HL-60/S4 treated with retinoic acid at 250 ng/mL for 4 days and 3 days (cell line): ENCODE results near the gene GMDS.

Experiments
- in situ Hi-C: fragments of 300-500 bp; cut with MboI; formaldehyde crosslinking; loops from 2 replicates; pipeline ENCODE4 v1.7.0; 2022; ENCODE audit warnings: low sequenced_read_pairs

Gene GMDS

DNA sequence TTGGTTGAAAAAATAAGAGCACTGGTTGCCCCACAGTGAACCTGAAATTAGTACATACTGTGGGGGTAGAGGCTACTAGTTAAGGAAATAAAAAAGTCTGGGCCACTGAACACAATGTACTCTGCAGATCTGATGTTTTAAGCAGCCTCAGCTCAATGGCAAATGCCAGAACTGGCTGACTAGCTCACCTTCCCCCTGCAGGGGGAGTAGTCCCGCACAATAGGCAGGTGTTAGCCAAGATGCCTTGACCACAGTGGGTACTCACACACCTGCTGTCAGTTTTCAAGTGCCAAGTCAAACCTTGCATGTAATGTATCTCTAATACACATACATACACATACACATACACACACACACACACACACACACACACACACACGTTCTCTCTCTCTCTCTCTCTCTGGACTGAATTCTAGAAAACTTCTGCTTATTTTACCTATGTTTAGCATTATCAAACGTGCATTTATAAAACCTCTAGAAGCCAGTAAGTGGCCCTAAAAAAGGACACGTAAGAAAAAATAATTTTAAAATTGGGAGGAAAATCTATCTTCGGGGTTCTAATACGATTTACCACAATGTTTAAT lies 36.1 kb downstream of the GMDS start:
- in situ Hi-C loops, result no loop called here

DNA sequence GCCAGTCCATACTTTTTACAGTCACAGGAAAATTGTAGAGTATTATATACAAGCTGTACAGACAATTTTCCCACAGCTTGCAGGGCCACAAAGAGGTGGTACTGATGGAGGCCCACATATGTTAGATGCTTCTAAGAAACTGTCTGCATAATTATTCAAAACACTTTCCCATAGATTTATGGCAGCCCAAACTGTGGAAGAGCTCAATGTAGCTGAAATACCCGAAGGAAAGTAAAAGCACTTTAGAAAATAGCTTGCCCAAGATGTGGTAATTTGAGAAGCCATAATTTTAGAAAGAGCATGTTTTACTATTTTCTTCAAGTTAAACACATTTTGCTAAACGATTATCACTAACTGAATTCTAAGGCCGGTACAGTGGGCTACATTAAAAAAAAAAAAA lies 36.9 kb downstream of the GMDS start:
- in situ Hi-C loops, result no loop called here

DNA sequence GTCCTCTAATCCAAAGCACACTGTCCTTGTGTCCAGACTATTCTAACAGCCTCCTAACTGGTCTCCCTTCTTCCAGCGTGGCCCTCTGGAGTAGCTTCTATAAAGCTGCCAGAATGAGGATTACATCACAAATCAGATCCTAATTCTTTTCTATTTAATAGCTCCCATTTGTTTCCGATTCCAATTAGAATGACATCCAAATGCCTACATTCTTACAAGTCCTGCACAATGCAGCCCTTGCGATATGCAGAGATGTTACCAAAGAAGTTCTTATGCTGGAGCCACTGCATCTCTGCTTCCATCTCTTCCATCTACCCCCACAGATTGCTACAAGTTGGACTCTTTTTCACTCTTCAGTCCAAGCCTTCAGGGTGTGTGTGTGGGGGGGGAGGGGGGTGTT lies 40.0 kb downstream of the GMDS start:
- in situ Hi-C loops, result no loop called here

GRCh38 chr6:2204272-2204671 lies 41.1 kb downstream of the GMDS start:
- in situ Hi-C loops, result no loop called here

DNA sequence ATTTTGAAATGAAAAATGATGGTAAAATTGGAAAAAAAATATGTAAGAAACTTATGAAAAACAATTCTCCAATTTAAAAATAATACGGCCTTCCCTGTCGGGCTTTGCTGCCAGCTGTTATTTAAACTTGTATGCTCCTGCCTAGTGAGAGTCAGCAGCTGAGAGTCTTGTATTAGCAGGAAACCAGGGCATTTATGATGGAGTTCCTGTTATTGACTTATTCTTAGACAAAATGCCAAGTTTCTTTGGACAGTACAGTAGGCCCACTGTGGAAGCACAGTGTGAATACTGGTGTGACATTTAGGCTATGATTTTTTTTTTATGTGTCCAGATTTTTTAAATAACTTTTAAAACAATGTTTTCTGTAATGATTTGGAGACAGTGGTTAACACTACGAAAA lies 42.1 kb downstream of the GMDS start:
- in situ Hi-C loops, result no loop called here

DNA sequence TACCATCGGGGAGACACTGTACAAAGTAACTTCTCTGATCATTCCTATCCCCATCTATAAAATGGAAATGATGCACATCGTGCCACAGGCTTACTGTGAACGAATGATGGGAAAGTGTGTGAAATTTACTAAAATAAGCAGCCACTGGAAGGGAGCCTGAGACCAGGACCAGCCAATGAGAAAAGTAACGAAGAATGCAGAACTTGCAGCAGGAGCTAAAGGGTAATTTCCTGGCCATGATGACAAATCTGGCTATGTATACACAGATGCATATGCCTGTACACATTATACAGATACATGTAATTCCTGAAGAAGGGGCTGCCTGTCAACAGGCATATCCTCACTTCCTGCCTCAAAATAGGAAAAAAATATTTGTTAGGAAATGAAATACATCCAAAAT lies 47.4 kb downstream of the GMDS start:
- in situ Hi-C loops, result no loop called here

DNA sequence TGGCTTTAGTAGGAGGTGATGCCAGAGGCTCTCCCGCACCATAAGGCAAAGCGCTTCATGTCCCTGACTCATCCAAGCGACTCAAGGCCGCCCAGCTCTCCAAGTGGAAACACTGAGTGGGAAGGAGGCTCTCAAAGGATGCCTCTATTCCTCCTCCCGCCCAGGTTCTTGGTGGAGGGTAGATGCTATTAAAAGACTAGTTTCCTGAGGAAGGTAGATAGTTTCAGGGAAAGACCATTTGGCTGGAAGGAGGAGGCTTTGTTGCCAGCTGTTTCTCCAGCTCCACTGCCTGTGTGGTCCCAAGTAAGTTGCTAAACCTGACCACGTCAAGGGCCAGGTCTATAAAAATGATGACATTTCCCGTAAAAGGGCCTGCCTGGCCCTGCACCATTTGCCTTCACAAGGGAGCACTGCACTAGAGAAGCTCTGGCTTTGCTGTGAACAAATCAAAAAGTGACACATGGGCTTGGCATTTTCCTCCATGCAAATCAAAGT lies 48.2 kb downstream of the GMDS start:
- in situ Hi-C loops, result no loop called here

GRCh38 chr6:2196079-2196679 lies 49.2 kb downstream of the GMDS start:
- in situ Hi-C loops, result no loop called here

- in situ Hi-C loops, result no loop called here
Observed at GRCh38 chr6:2194643-2195042, 50.8 kb downstream of the GMDS start.

- in situ Hi-C loops, result no loop called here
Observed at GRCh38 chr6:2193931-2194330, 51.5 kb downstream of the GMDS start.

DNA sequence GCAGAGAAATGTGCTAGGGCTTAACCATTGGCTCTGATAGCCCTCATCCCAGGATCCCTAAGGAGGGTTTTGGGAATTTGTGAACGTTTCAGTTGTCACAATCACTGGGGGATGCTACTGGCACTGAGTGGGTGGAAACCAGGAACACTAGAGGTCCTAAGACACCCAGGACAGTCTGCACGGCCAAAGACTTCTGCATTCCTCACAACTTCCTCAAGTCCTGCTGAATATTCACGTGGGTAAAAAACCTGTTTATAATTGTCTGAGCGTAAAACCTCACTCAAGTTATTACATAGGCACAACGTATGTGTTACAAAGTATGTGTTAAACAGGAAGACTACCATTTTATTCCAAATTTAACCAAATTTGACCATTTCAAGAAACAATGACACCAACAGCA lies 52.4 kb downstream of the GMDS start:
- in situ Hi-C loops, result no loop called here

GRCh38 chr6:2191390-2191740 lies 54.0 kb downstream of the GMDS start:
- in situ Hi-C loops, result no loop called here

GRCh38 chr6:2190661-2191389 lies 54.6 kb downstream of the GMDS start:
- in situ Hi-C loops, result no loop called here

- in situ Hi-C loops, result no loop called here
Observed at GRCh38 chr6:2188856-2189384, 56.5 kb downstream of the GMDS start.

GRCh38 chr6:2188397-2188796 lies 57.0 kb downstream of the GMDS start:
- in situ Hi-C loops, result no loop called here

GRCh38 chr6:2187826-2188225 lies 57.6 kb downstream of the GMDS start:
- in situ Hi-C loops, result no loop called here

GRCh38 chr6:2186516-2186915 lies 58.9 kb downstream of the GMDS start:
- in situ Hi-C loops, result no loop called here

- in situ Hi-C loops, result no loop called here
Observed at GRCh38 chr6:2185466-2185865, 59.9 kb downstream of the GMDS start.

DNA sequence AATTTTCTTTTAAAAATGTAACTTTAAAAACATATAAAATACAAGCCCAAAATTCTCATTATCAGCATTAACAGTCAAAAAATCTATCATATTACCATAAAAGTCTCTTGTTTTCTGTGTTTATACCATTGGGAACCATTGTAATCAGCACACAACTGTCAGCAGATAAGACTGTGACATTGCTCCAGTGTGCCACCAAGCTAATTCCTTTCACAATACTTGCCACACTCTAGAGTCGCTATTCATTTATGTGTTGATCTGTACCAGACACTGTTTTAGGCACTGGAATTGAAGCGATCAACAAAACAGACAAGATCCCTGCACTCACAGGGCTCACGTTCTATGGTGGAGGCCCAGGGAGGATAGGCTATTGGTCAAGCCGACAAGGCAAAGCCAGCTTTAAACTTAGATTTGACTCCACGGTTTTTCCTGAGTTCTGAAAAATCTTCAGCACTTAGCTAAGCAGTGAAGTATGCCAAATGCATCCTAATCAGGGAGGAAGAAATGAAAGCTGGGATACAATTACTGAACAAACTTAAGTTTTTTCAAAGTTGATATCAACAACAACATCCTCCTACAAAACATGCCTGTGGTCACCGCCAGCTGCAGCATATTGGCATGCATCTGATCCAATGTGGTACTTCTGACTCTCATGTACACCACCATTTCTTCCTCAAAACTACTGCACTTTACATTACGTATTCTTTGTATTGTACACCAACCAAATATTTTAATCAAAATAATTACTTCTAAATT lies 60.5 kb downstream of the GMDS start:
- in situ Hi-C loops, result no loop called here

GRCh38 chr6:2183752-2184151 lies 61.7 kb downstream of the GMDS start:
- in situ Hi-C loops, result no loop called here

DNA sequence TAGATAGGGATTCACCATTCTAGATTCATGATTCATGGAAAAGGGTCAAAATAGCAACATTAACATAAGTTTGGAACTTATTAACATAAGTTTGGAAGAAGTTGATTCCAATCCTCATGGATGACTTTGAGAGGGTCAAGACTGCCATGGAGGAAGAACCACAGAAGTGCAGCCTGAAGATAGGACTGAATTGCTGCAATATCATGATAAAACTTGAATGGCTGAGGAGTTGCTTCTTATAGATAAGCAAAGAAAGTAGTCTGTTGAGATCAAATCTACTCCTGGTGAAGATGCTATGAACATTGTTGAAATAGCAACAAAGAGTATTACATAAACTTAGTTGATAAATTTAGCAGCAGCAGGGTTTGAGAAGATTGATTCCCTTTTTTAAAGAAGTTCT lies 62.2 kb downstream of the GMDS start:
- in situ Hi-C loops, result no loop called here
